NCI-H82 (cell line): ENCODE results near the gene SGSM1.
"Not testable (repeated sequence)": the region's sequence is repeated elsewhere in the genome, so short reads cannot be mapped to it uniquely, and the experiment has no call there.

ENCODE experiments used
- DNase-seq: peaks from one replicate; lab custom pipeline; 2025; lab: John Stamatoyannopoulos, UW

SGSM1 gene

DNA sequence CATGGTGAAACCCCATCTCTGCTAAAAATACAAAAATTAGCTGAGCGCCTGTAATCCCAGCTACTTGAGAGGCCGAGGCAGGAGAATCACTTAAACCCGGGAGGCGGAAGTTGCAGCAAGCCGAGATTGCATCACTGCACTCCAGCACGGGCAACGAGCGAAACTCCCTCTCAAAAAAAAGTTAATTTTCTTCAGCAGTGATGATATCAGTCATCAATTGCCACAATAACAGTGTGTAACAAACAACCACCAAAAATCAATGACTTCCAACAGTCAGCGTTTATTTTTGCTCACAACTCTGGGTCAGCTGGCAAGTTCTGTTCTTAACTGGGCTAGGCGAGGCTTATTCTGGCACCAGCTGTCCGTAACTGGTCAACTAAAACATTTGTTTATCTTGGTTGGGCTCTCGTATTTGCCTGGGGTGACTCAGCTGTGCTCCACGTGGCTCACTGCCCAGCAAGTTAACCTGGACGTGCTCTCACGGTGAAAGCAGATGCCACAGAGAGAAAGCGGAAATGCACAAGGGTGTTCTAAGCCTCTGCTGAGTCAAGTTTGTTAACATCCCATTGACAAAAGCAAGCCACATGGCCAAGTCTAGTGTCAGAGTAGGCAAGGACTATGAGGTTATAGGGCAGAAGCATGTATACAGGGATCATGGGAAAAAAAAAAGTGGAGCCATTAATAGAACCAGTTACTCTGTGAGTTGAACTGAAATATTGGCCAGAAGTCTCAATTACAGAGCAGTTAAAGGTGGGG, 88.4 kb downstream of the SGSM1 start:
- DNase-seq, result peak; percentile 6

DNA sequence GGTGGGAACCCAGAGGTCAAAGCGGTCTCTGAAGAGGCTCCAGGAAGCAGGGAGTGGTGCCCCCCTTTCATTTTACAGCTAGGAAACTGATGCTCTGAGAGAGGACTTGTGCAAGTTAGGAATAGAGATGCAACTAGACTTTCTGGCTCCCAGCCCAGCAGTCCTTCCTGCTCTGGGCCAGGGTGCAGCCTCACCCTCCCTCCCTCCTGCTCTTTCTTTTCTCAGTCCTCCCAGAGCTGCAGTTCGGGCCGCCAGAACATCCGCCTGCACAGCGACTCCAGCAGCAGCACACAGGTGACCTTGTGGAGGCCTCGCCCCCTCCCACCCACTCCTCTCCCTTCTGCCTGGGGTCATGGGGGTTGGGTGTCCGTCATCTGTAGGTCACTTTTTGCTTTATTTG, 89.0 kb downstream of the SGSM1 start:
- DNase-seq, result no peak

DNA sequence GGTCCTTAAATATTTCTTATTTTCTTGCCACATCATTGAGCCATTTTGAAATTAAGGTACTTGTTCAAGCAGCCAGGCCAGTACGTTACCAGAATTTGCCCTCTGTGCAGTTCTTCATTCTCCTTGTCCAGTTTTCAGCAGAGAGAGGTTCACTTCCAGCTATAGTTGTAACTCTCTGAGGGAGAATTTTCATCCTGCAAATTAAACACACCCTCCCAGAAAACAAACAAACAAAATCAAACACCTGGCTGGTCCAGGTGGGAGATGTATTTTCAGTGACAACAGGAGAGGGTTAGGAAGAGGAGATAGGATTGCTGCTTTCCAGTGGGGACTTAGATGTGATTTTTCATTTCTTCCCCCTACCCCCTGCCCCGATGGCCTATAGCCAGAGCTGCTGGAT, 95.4 kb downstream of the SGSM1 start:
- no peak for DNase-seq

- DNase-seq, result no peak
Observed at GRCh38 chr22:24905909-24906308, 99.9 kb downstream of the SGSM1 start.

GRCh38 chr22:24907101-24907500, 101.1 kb downstream of the SGSM1 start:
- not testable (repeated sequence) for DNase-seq

DNA sequence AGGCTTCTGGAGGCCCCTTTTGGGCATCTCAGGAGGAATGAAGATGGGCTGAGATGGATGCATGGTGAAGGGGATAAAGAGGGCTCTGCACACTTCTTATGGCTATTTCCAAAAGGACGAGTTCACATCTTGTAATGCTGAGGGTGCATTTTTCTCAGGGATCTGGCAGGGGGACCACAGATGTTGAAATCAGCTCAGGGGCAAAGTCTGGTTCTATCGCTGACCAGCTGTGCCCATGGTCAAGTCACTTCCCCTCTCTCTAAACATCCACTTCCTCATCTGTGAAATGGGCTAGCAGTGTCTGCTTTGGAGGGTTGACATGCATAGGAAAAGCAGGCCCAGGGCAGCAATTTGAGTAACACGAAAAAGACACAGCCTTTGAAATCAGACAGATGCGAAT, 114.0 kb downstream of the SGSM1 start:
- DNase-seq, result no peak

DNA sequence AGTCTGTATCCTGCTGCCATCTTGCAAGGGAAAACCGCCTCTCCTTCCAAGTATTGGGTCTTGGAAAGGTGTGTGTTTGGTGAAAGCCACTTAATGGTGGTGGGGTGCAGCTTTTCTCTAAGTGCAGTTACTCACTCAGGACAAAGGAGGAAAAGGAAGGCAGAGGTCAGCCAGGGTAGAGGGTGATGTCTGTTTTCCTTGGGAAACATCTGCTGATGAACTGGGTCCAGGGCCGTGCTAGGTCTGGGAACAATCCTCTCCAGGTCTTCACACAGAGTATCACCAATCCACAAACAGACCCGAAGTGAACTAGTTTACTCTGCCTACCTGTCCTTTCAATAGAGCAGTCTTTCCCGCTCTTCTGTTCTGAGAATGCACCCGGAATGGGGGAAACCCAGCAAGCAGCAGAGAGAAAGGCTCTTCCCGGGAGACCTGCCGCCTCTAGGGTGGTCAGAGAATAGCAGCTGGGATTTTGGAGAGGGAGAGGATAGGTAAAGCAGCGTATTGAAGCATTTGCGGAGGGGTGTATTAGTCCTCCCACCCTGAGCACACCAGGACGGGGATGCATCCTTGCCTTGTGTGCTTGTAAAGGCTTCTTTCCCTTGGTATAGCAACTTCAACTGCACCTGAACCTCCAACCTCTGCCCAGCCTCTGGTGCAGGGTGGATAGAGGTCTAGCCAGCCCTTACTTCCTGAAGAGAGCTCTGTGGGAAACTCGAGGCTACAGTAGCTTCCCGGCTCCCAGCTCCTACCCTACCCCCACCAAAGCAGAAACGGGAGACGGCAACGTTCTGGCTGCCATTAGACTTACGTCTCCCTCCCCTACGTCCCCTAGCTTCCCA, 119.8 kb downstream of the SGSM1 start:
- DNase-seq, result no peak

DNA sequence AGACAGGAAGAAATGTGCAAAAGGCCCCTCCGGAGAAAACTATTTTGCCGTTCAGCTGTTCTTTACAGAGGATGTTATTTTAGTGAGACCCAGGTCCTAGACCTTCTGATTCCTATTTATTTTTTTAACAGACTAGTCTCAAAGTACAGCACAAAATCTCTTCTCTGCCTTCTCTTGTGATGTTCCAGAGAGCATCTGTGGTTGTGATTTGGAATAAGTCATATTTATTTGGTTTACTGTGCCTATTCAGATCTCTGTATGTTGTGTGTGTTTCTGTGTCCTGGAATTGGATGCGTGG, 120.4 kb downstream of the SGSM1 start:
- DNase-seq, result no peak

DNA sequence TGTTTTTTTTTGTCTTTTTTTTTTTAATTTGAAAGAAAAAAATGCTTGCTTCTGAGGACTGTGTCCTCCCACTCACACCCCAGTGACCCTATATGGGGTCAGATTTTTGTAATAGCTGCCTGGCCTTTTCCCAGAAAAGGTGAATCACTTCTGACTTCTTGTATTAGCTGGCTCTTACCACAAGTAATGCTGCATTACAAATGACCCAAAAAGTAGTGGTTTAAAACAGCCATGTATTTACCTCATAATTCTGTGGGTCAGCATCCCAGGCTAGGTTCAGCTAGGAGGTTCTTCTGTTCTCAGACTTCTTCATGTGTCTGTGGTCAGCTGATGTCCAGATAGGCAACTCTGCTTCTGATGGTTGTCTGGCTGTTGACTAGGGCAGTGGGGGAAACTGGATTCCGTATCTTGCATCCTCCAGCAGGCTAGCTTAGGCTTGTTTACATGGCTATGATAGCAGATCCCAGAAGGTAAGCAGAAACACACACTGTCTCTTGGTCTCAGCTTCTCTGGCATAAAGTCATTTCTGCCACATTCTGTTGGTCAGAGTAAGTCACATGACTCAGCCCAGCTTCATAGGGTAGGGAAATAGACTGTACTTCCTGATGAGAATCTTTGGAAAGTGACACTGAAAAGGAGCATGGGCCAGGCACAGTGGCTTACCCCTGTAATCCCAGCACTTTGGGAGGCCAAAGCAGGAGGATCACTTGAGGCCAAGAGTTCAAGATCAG, 121.0 kb downstream of the SGSM1 start:
- DNase-seq, result no peak

DNA sequence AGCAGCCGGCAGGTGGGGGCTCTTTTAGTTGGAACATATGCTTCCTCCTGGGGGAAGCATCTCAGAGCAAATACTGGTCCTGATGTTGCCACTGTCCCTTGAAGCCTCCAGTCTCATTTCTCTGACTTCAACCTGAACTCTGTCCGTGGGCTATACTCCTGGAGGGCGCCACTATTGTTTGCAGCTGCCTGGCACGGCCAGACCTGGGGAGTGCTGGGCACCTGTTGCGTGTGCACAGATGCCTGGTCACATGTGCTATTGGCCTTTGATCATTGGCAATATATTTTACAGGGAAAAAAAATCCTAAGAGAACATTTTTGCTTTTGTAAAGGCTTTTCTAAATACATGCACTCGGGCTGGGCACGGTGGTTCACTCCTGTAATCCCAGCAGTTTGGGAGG, 122.3 kb downstream of the SGSM1 start:
- DNase-seq, result no peak

- no peak for DNase-seq
Observed at GRCh38 chr22:24930678-24931077, 124.7 kb downstream of the SGSM1 start.

- DNase-seq, result no peak
Observed at GRCh38 chr22:24935771-24936483, 129.9 kb downstream of the SGSM1 start.

GRCh38 chr22:24937114-24937513, 131.1 kb downstream of the SGSM1 start:
- peak; percentile 67 for DNase-seq

DNA sequence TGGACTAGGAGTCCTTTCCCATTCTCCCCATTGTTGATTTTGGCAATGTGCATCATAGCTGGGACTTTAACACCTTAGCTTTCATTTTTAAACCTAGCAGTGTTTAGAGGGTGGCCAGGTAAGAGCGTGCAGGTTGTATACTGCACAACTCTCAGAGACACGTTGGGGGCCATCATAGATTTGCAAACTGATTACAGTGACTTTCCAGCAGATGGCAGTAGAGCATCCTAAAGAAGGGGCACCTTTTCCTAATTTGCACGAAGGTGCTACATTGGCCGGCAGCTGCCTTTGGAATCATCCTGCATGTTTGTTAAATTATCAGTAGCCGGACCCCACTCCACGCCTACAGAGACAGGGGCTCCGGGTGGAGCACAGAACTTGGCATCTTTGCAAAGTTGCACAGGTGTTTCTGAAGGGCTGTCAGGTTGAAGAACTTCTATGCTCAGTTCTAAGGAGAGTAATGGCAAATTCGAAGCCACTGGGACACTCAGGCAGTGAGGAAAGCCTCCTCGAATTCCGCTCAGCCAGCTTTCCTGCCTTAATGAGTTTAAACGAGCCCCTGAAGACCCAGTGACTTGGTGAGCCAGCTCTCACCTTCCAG, 132.8 kb downstream of the SGSM1 start:
- peak; percentile 74 for DNase-seq

- DNase-seq, result no peak
Observed at GRCh38 chr22:24942301-24942700, 136.3 kb downstream of the SGSM1 start.

DNA sequence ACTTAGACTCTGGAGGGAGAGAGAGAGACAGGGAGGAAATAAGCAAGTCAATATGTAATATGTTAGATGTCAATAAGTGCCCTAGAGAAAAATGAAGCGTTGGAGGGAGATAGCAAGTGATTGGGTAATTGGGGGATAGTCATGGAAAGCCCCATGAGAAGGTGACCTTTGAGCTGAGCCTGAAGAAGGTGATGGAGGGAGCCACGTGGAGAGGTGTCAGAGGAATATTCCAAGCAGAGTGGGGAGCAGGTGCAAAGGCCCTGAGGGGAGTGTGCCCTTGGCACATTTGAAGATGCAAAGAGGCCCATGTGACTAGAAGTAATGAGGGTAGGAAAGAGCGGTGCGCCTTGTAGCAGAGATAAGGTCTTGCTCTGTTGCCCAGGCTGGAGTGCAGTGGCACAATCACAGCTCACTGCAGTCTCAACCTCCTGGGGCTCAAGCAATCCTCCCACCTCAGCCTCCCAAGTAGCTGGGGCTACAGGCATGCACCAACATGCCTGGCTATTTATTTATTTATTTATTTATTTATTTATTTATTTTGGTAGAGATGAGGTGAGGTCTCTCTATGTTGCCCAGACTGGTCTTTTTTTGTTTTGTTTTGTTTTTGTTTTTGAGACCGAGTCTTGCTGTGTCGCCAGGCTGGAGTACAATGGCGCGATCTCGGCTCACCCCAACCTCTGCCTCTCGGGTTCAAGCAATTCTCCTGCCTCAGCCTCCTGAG, 138.4 kb downstream of the SGSM1 start:
- no peak for DNase-seq

DNA sequence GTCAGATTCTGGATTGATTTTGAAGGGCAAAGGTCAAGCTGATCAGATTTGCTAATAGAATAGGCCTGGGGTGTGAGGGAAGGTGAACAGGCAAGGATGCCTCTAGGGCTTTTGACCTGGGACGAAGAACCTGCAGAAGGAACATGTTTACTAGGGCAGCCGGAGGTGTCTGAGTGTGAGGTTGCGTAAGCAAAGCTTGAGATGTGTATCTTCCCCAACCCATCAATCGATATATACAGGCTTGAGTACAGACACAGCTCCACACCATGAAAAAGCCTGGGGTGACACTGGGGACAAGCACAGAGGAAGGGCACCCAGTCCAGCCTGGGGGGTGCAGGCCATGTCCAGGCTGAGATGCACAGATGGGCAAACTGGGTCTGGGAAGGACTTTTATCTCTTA, 139.4 kb downstream of the SGSM1 start:
- DNase-seq, result no peak

- no peak for DNase-seq
Observed at GRCh38 chr22:24947383-24947782, 141.4 kb downstream of the SGSM1 start.

DNA sequence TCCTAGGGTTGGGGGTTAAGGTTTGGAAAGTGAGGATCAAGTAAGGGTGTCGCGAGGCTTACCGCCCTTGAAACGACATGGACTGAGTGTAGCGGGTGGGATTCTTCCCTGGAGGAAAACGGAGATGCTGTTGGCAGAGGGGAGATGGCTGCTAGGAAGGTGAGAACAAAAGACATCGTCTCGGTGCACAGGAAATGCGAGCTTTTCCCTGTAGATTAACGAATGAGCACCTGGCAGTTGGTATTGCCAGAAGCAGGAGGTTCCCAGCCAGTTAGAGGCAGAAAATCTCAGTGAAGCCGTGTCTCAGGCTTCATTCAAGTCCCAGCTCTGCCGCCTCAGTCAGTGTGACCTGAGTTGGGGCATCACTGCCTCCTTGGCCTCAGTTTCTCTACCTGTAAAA, 141.9 kb downstream of the SGSM1 start:
- peak; percentile 13 for DNase-seq

- no peak for DNase-seq
Observed at GRCh38 chr22:24948356-24949202, 142.6 kb downstream of the SGSM1 start.
